WTC11 (cell line): ENCODE data around the gene NPW. TPM values are rescaled to one million over a fixed set of nuclear protein-coding genes. Genes with fewer than 3 reads are reported as not detected.

Source experiments
- ATAC-seq: fragments of 200-7000 bp; cut with Tn5 transposase; 2 replicates; pipeline ENCODE4 v1.10.0; 2021; ENCODE audit warnings: mild to moderate bottlenecking, moderate library complexity
- CTCF ChIA-PET: fragments of 300-600 bp; sonication (Branson Sonifier 250); formaldehyde crosslinking; loops from one replicate; lab custom pipeline; 2021; ENCODE audit warnings: antibody characterized with exemption; lab: Charles Lee
- POLR2A ChIA-PET: fragments of 350-600 bp; sonication (Branson Sonifier 250); formaldehyde crosslinking; loops from one replicate; lab custom pipeline; 2021; ENCODE audit warnings: antibody characterized with exemption; lab: Charles Lee
- DNase-seq: peaks from one replicate; pipeline ENCODE4 v3.0.0; 2021; ENCODE audit warnings: low spot score
- H3K27ac Mint-ChIP-seq: 2 replicates; pipeline ENCODE4 v1.8.0; 2021; ENCODE audit warnings: mixed read lengths
- H3K27me3 Mint-ChIP-seq: 2 replicates; pipeline ENCODE4 v1.8.0; 2021; ENCODE audit warnings: low read depth, mild to moderate bottlenecking, moderate library complexity, mixed read lengths
- H3K36me3 Mint-ChIP-seq: 2 replicates; pipeline ENCODE4 v1.8.0; 2021; ENCODE audit warnings: mixed read lengths
- H3K4me1 Mint-ChIP-seq: 2 replicates; pipeline ENCODE4 v1.8.0; 2022; ENCODE audit warnings: mixed read lengths
- H3K4me3 Mint-ChIP-seq: 2 replicates; pipeline ENCODE4 v1.8.0; 2021; ENCODE audit warnings: mild to moderate bottlenecking, moderate library complexity, mixed read lengths
- H3K9me3 Mint-ChIP-seq: 2 replicates; pipeline ENCODE4 v1.8.0; 2021; ENCODE audit warnings: mixed read lengths
- FOXJ3 ChIP-seq: sonication (generic); formaldehyde crosslinking; IDR thresholded peaks from 2 replicates; pipeline ENCODE4 v1.9.0; 2021; ENCODE audit warnings: missing genetic modification reagents, mild to moderate bottlenecking, borderline replicate concordance
- GRHL2 ChIP-seq: fragments of 250-450 bp; sonication (Bioruptor Pico); IDR thresholded peaks from 2 replicates; pipeline ENCODE4 v1.8.0; 2022; ENCODE audit warnings: mild to moderate bottlenecking, moderate library complexity; ENCODE audit not compliant: insufficient replicate concordance, severe bottlenecking
- GTF2I ChIP-seq: fragments of 250-450 bp; sonication (Bioruptor Pico); conservative IDR thresholded peaks from 2 replicates; pipeline ENCODE4 v1.4.0; 2021; ENCODE audit warnings: mild to moderate bottlenecking
- IRF2 ChIP-seq: sonication (generic); formaldehyde crosslinking; IDR thresholded peaks from 2 replicates; pipeline ENCODE4 v1.8.0; 2022; ENCODE audit warnings: low read depth, missing genetic modification reagents, borderline replicate concordance
- JUN ChIP-seq: sonication (generic); formaldehyde crosslinking; IDR thresholded peaks from 2 replicates; pipeline ENCODE4 v1.8.0; 2023; ENCODE audit warnings: mild to moderate bottlenecking, missing genetic modification reagents
- MYBL2 ChIP-seq: sonication (generic); formaldehyde crosslinking; IDR thresholded peaks from 2 replicates; pipeline ENCODE4 v1.8.1; 2023; ENCODE audit warnings: mild to moderate bottlenecking, moderate library complexity, missing genetic modification reagents
- NFE2L1 ChIP-seq: sonication (generic); formaldehyde crosslinking; IDR thresholded peaks from 2 replicates; pipeline ENCODE4 v1.8.1; 2023; ENCODE audit warnings: missing genetic modification reagents
- SMAD4 ChIP-seq: sonication (generic); formaldehyde crosslinking; IDR thresholded peaks from 2 replicates; pipeline ENCODE4 v1.8.0; 2022; ENCODE audit warnings: mild to moderate bottlenecking, missing genetic modification reagents
- SP1 ChIP-seq: sonication (generic); formaldehyde crosslinking; conservative IDR thresholded peaks from 2 replicates; pipeline ENCODE4 v1.8.1; 2022; ENCODE audit warnings: missing genetic modification reagents
- total RNA-seq: library from RNA; stranded (reverse); gene quantifications from 3 replicates; pipeline ENCODE4 v1.2.3, GENCODE V29; 2021
- TF ChIP-seq, protein P1 (sequence below): sonication (generic); formaldehyde crosslinking; IDR thresholded peaks from 2 replicates; pipeline ENCODE4 v1.8.0; 2022; ENCODE audit warnings: mild to moderate bottlenecking, missing genetic modification reagents
- TF ChIP-seq, protein P2 (sequence below): sonication (generic); formaldehyde crosslinking; IDR thresholded peaks from 2 replicates; pipeline ENCODE4 v1.8.1; 2022; ENCODE audit warnings: low read depth, mild to moderate bottlenecking, moderate library complexity, missing genetic modification reagents, borderline replicate concordance
- TF ChIP-seq, protein P3 (sequence below): sonication (generic); formaldehyde crosslinking; conservative IDR thresholded peaks from 2 replicates; pipeline ENCODE4 v1.8.1; 2022; ENCODE audit warnings: mild to moderate bottlenecking, missing genetic modification reagents
- TF ChIP-seq, protein P4 (sequence below): sonication (generic); formaldehyde crosslinking; IDR thresholded peaks from 2 replicates; pipeline ENCODE4 v1.8.1; 2023; ENCODE audit warnings: mild to moderate bottlenecking, missing genetic modification reagents, borderline replicate concordance
- TF ChIP-seq, protein P5 (sequence below): fragments of 250-450 bp; sonication (Bioruptor Pico); IDR thresholded peaks from 2 replicates; pipeline ENCODE4 v2.1.2; 2022; ENCODE audit warnings: mild to moderate bottlenecking, moderate library complexity

Gene NPW
- total RNA-seq, 1 experiment from 2014 or later = 15.2 TPM

DNA sequence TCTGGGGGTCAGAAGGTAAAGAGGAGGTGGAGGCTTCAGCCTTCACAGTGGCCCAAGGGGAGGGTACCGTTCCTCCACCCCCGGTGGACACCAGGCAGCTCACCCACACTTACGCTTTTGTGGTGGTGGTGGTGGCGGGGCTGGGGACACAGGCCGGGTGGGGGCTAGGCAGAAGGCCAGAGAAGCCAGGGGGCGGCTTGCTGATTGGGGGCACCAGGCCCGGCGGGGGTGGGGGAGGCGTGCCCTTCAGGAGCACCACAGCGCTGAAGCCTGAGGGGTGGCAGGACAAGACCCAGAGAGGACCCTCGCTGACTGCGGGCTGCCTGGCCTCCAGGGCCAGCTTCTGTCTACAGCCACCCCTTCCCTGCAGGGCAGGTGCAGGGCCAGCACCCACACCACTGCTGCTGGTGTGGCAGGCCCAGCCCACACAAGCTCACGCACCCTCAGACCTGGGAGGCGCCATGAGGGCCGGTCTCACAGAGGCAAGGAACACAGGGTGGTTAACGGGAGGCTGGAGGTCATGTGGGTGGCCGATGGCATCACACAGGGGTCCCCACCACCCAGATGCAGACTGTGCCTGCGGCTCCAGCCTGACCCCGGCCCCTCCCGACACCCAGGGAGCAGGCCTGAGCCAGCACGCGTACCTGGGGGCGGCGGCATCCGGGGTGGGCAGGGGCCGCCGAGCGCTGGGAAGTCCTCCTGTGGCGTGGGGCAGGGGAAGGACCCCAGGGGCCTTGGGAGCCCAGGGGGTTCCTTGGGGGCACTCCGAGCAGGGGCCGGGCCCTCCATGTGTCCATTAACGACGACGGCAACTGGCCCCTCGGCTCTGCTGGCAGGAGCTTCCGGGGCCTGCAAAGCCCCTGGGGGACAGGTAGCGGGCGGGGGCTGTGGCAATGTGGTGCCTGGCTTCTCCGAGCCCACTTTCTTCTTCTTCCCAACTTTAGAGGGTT is 20.5 kb upstream of the NPW start (continued):
- TF ChIP-seq, protein P1, sequence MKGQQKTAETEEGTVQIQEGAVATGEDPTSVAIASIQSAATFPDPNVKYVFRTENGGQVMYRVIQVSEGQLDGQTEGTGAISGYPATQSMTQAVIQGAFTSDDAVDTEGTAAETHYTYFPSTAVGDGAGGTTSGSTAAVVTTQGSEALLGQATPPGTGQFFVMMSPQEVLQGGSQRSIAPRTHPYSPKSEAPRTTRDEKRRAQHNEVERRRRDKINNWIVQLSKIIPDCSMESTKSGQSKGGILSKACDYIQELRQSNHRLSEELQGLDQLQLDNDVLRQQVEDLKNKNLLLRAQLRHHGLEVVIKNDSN = no peak
- no peak for TF ChIP-seq NFE2L1
- no peak for TF ChIP-seq FOXJ3 (CRISPR knock-in tag)
- no peak for TF ChIP-seq JUN (CRISPR knock-in tag)
- no peak for TF ChIP-seq GRHL2 (CRISPR knock-in tag)
- TF ChIP-seq SP1 (CRISPR knock-in tag) = no peak
- no peak for TF ChIP-seq GTF2I (CRISPR knock-in tag)
- TF ChIP-seq, protein P2, sequence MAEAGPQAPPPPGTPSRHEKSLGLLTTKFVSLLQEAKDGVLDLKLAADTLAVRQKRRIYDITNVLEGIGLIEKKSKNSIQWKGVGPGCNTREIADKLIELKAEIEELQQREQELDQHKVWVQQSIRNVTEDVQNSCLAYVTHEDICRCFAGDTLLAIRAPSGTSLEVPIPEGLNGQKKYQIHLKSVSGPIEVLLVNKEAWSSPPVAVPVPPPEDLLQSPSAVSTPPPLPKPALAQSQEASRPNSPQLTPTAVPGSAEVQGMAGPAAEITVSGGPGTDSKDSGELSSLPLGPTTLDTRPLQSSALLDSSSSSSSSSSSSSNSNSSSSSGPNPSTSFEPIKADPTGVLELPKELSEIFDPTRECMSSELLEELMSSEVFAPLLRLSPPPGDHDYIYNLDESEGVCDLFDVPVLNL (CRISPR knock-in tag) = no peak
- TF ChIP-seq, protein P3, sequence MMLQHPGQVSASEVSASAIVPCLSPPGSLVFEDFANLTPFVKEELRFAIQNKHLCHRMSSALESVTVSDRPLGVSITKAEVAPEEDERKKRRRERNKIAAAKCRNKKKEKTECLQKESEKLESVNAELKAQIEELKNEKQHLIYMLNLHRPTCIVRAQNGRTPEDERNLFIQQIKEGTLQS (CRISPR knock-in tag) = no peak
- TF ChIP-seq, all 79 proteins: peak for 0

DNA sequence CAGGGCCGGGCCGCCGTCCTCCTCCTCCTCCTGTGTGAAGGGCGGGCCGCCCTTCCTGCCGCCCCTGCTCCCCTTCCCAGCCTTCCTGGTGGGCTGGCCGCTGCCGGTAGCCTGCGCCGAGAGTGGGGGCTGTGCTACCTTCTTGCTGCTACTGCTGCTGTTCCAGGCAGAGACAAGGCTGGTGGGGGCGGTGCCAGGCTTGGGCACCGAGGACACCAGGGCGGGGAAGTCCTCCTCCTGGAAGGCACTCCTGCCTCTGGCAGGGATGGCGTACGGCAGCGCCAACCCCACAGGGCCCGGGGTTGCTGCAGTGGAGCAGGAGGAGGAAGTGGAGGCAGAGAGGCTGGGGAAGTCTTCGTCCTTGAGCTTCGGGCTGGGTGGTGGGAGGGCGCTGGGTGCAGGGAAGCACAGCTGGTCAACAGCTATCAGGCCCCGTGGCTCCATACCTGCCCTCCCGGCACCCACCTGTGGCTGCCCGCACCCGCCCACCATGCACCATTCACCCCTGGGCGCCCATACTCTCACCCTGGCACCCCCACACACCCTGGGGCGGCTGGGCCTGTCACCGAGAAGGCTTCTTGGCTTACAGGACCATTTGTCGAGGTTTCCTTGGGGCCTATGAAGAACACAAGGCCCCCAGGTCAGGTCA is 19.6 kb upstream of the NPW start:
- no peak for TF ChIP-seq MYBL2 (CRISPR knock-in tag)
- TF ChIP-seq IRF2 (CRISPR knock-in tag) = no peak
- no peak for TF ChIP-seq SMAD4
- TF ChIP-seq, protein P4, sequence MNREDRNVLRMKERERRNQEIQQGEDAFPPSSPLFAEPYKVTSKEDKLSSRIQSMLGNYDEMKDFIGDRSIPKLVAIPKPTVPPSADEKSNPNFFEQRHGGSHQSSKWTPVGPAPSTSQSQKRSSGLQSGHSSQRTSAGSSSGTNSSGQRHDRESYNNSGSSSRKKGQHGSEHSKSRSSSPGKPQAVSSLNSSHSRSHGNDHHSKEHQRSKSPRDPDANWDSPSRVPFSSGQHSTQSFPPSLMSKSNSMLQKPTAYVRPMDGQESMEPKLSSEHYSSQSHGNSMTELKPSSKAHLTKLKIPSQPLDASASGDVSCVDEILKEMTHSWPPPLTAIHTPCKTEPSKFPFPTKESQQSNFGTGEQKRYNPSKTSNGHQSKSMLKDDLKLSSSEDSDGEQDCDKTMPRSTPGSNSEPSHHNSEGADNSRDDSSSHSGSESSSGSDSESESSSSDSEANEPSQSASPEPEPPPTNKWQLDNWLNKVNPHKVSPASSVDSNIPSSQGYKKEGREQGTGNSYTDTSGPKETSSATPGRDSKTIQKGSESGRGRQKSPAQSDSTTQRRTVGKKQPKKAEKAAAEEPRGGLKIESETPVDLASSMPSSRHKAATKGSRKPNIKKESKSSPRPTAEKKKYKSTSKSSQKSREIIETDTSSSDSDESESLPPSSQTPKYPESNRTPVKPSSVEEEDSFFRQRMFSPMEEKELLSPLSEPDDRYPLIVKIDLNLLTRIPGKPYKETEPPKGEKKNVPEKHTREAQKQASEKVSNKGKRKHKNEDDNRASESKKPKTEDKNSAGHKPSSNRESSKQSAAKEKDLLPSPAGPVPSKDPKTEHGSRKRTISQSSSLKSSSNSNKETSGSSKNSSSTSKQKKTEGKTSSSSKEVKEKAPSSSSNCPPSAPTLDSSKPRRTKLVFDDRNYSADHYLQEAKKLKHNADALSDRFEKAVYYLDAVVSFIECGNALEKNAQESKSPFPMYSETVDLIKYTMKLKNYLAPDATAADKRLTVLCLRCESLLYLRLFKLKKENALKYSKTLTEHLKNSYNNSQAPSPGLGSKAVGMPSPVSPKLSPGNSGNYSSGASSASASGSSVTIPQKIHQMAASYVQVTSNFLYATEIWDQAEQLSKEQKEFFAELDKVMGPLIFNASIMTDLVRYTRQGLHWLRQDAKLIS (CRISPR knock-in tag) = no peak
- TF ChIP-seq, protein P5, sequence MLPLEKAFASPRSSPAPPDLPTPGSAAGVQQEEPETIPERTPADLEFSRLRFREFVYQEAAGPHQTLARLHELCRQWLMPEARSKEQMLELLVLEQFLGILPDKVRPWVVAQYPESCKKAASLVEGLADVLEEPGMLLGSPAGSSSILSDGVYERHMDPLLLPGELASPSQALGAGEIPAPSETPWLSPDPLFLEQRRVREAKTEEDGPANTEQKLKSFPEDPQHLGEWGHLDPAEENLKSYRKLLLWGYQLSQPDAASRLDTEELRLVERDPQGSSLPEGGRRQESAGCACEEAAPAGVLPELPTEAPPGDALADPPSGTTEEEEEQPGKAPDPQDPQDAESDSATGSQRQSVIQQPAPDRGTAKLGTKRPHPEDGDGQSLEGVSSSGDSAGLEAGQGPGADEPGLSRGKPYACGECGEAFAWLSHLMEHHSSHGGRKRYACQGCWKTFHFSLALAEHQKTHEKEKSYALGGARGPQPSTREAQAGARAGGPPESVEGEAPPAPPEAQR (CRISPR knock-in tag) = no peak
- ChIA-PET CTCF (interaction anchor here (1.0 to 1.1 kb wide), 3 partner anchors 9 to 28 kb away, joined by 3 read pairs; no protein-coding TSS in a partner anchor), POLR2A (no interaction called here)
- Mint-ChIP-seq H3K4me3 (no peak overlapping the region), H3K9me3 (no peaks in the 10 kb centered on the region), H3K27me3 (no peaks in the 10 kb centered on the region), H3K4me1 (peaks cover 6% of the 10 kb centered on the region), H3K27ac (no peak overlapping the region), H3K36me3 (peaks cover 24% of the 10 kb centered on the region)
- DNase-seq (no peak), ATAC-seq (no peak)
